Panc1 (cell line): ENCODE data around the gene TACC2. TPM values are rescaled to one million over a fixed set of nuclear protein-coding genes. Genes with fewer than 3 reads are reported as not detected.

Experiments
- ATAC-seq: fragments of 200-7000 bp; cut with Tn5 transposase; 2 replicates; pipeline ENCODE4 v1.9.1; 2020; ENCODE audit warnings: mild to moderate bottlenecking, moderate library complexity
- BruUV-seq: library from RNA; stranded (reverse); fragments of 400-500 nt; replicated peaks from 2 replicates; lab custom pipeline; 2021; lab: Mats Ljungman, UMichigan
- CTCF ChIA-PET: fragments of 300-600 bp; sonication (Branson Sonifier 250); formaldehyde crosslinking; loops from one replicate; lab custom pipeline; 2022; ENCODE audit warnings: antibody characterized with exemption; lab: Charles Lee
- POLR2A ChIA-PET: fragments of 300-600 bp; sonication (Branson Sonifier 250); formaldehyde crosslinking; loops from one replicate; lab custom pipeline; 2022; ENCODE audit warnings: antibody characterized with exemption; lab: Charles Lee
- DNase-seq: peaks from one replicate; pipeline ENCODE4 v3.0.0-alpha.2; 2010; ENCODE audit warnings: low read depth, low spot score
- H3K27ac ChIP-seq: 2 replicates; pipeline ENCODE4 v1.5.1; 2011; ENCODE audit warnings: mild to moderate bottlenecking, low read length, inconsistent platforms
- H3K27me3 ChIP-seq: fragments of 200-500 bp; sonication (Bioruptor generic); 2 replicates; pipeline ENCODE4 v1.6.0; 2014; ENCODE audit warnings: low read length, inconsistent platforms; ENCODE audit not compliant: control insufficient read depth, insufficient read depth
- H3K36me3 ChIP-seq: fragments of 200-500 bp; sonication (Bioruptor generic); 2 replicates; pipeline ENCODE4 v1.5.1; 2014; ENCODE audit warnings: inconsistent platforms, mild to moderate bottlenecking, low read length, moderate library complexity; ENCODE audit not compliant: control insufficient read depth, insufficient read depth
- H3K4me1 ChIP-seq: 2 replicates; pipeline ENCODE4 v1.5.1; 2011; ENCODE audit warnings: inconsistent platforms, mild to moderate bottlenecking, low read length, moderate library complexity; ENCODE audit not compliant: control insufficient read depth, insufficient read depth
- H3K4me3 ChIP-seq, 2 experiments: 2 replicates each; pipeline ENCODE4 v1.5.1; 2011 to 2012; ENCODE audit warnings: low read depth in 2 of 2, low read length in 2 of 2, mild to moderate bottlenecking in 2 of 2, inconsistent platforms in 1 of 2, moderate library complexity in 1 of 2
- H3K9me3 ChIP-seq: fragments of 200-500 bp; sonication (Bioruptor generic); 2 replicates; pipeline ENCODE4 v1.5.1; 2014; ENCODE audit warnings: low read depth, mild to moderate bottlenecking, inconsistent platforms, low read length, moderate library complexity; ENCODE audit not compliant: control insufficient read depth, insufficient read depth
- CTCF ChIP-seq: fragments of 450-650 bp; IDR thresholded peaks from 2 replicates; pipeline ENCODE4 v1.5.1; 2017; ENCODE audit warnings: mild to moderate bottlenecking
- POLR2AphosphoS5 ChIP-seq: IDR thresholded peaks from 2 replicates; pipeline ENCODE4 v1.6.1; 2012; ENCODE audit warnings: mild to moderate bottlenecking, low read depth, low read length, moderate library complexity
- REST ChIP-seq, 2 experiments: IDR thresholded peaks; 2 replicates each; pipeline ENCODE4 v1.6.1; 2011 to 2012; ENCODE audit warnings: low read depth in 2 of 2, control low read depth in 1 of 2, low read length in 1 of 2, mild to moderate bottlenecking in 1 of 2, moderate library complexity in 1 of 2; ENCODE audit not compliant: insufficient read depth in 1 of 2
- SIN3A ChIP-seq: IDR thresholded peaks from 2 replicates; pipeline ENCODE4 v1.6.1; 2012; ENCODE audit warnings: low read depth, mild to moderate bottlenecking, low read length, moderate library complexity, borderline replicate concordance; ENCODE audit not compliant: insufficient read depth
- TCF7L2 ChIP-seq: IDR thresholded peaks from 2 replicates; pipeline ENCODE4 v1.6.1; 2011; ENCODE audit warnings: mild to moderate bottlenecking, low read depth, low read length, inconsistent platforms
- in situ Hi-C: cut with HindIII; loops from 2 replicates; pipeline ENCODE4 v1.10.0; 2016; ENCODE audit warnings: low sequenced_read_pairs, low pct_unique_long_range_greater_than_20kb
- intact Hi-C: fragments of 100-400 bp; cut with micrococcal nuclease; formaldehyde crosslinking; loops from one replicate; pipeline ENCODE4 v1.10.0; 2022; ENCODE audit not compliant: unreplicated experiment
- total RNA-seq: library from RNA; stranded (reverse); gene quantifications from one replicate; pipeline ENCODE4 v1.2.1, GENCODE V29; 2021; ENCODE audit not compliant: unreplicated experiment

TACC2 gene
- total RNA-seq, 1 experiment from 2014 or later, result 133 TPM

- H3K9me3 ChIP-seq, result peaks cover 3% of the 10 kb centered on the region; the same call in 1 of the 2 replicates
- TSS peak; percentile 60 for BruUV-seq
- peak overlapping the region; percentile 90 for H3K27ac ChIP-seq
- ChIA-PET CTCF (interaction anchor here (0.5 to 1.6 kb wide), 3 partner anchors 11 to 137 kb away, joined by 3 to 10 read pairs (median 5); no protein-coding TSS in a partner anchor), POLR2A (no interaction called here)
- H3K4me1 ChIP-seq, result peaks cover 48% of the 10 kb centered on the region
- DNase-seq, result no peak
- no peaks in the 10 kb centered on the region for H3K27me3 ChIP-seq
- no peak for TF ChIP-seq POLR2AphosphoS5
- TF ChIP-seq SIN3A, result no peak; the same call in 1 of the 2 replicates
- no peak for TF ChIP-seq TCF7L2
- TF ChIP-seq REST (IDR thresholded peaks at IDR 0.05; ENCODE audit: insufficient read depth in 1 of 2, low read depth in 2 of 2, low read length in 1 of 2), result no peak
- TF ChIP-seq CTCF, result no peak
- peak; percentile 0; the same call in 1 of the 2 replicates for ATAC-seq
- H3K36me3 ChIP-seq, result no peaks in the 10 kb centered on the region
- in situ Hi-C loops (no loop called here), intact Hi-C loops (loop anchor here (5.0 to 10.0 kb wide), 4 partner anchors 62 to 187 kb away; partner anchors contain the start of genes ATE1 and NSMCE4A)
- H3K4me3 ChIP-seq, result peak overlapping the region; percentile 67 to 97
Observed at GRCh38 chr10:122113945-122114747, 125.2 kb downstream of the TACC2 start.

- Histone ChIP-seq H3K4me3 (peak overlapping the region; percentile 67 to 97), H3K36me3 (no peaks in the 10 kb centered on the region), H3K4me1 (peaks cover 65% of the 10 kb centered on the region), H3K27me3 (no peaks in the 10 kb centered on the region), H3K27ac (peak overlapping the region; percentile 90), H3K9me3 (no peaks in the 10 kb centered on the region; the same call in 1 of the 2 replicates)
- ChIA-PET CTCF (interaction anchor here (0.6 to 1.1 kb wide), 2 partner anchors 26 to 127 kb away, joined by 4 to 9 read pairs; partner anchors contain the start of gene TACC2), POLR2A (no interaction called here)
- in situ Hi-C loops (no loop called here), intact Hi-C loops (loop anchor here (10.0 kb wide), 1 partner anchor 141 kb away; the partner anchor contains the start of gene NSMCE4A)
- no peak for DNase-seq
- TF ChIP-seq REST (IDR thresholded peaks at IDR 0.05; ENCODE audit: insufficient read depth in 1 of 2, low read depth in 2 of 2, low read length in 1 of 2) (no peak), TCF7L2 (no peak), CTCF (no peak), SIN3A (no peak), POLR2AphosphoS5 (no peak)
- BruUV-seq, result no TSS peak
- no peak for ATAC-seq
Observed at GRCh38 chr10:122115874-122116273, 126.9 kb downstream of the TACC2 start.
